ENCODE results near the gene SLC12A8.

The SLC12A8 gene

GRCh38 chr3:125052624-125053303 is 159.8 kb downstream of the SLC12A8 start:
- peak; percentile 57 for DNase-seq (ENCODE audit: low read depth)

- DNase-seq (ENCODE audit: low read depth), result peak; percentile 45
Observed at GRCh38 chr3:125051715-125052581, 160.6 kb downstream of the SLC12A8 start.

GRCh38 chr3:125051205-125051604 is 161.3 kb downstream of the SLC12A8 start:
- no peak for DNase-seq (ENCODE audit: low read depth)

- peak; percentile 40 for DNase-seq (ENCODE audit: low read depth)
Observed at GRCh38 chr3:125050488-125051090, 162.0 kb downstream of the SLC12A8 start.

GRCh38 chr3:125048282-125048681 is 164.3 kb downstream of the SLC12A8 start:
- no peak for DNase-seq (ENCODE audit: low read depth)

- peak; percentile 86 for DNase-seq (ENCODE audit: low read depth)
Observed at GRCh38 chr3:125045965-125046364, 166.6 kb downstream of the SLC12A8 start.

- peak; percentile 80 for DNase-seq (ENCODE audit: low read depth)
Observed at GRCh38 chr3:125045194-125045593, 167.4 kb downstream of the SLC12A8 start.

GRCh38 chr3:125043599-125044151 is 168.9 kb downstream of the SLC12A8 start:
- no peak for DNase-seq (ENCODE audit: low read depth)

- no peak for DNase-seq (ENCODE audit: low read depth)
Observed at GRCh38 chr3:125042725-125043406, 169.7 kb downstream of the SLC12A8 start.

GRCh38 chr3:125039131-125040100 is 173.1 kb downstream of the SLC12A8 start:
- no peak for DNase-seq (ENCODE audit: low read depth)

- DNase-seq (ENCODE audit: low read depth), result peak; percentile 86
Observed at GRCh38 chr3:125037498-125038150, 174.9 kb downstream of the SLC12A8 start.

GRCh38 chr3:125035217-125035616 is 177.3 kb downstream of the SLC12A8 start:
- no peak for DNase-seq (ENCODE audit: low read depth)

GRCh38 chr3:125033616-125034015 is 178.9 kb downstream of the SLC12A8 start:
- no peak for DNase-seq (ENCODE audit: low read depth)

GRCh38 chr3:125033135-125033534 is 179.4 kb downstream of the SLC12A8 start:
- no peak for DNase-seq (ENCODE audit: low read depth)

- no peak for DNase-seq (ENCODE audit: low read depth)
Observed at GRCh38 chr3:125032683-125033082, 179.9 kb downstream of the SLC12A8 start.

Measured in amniotic epithelial cell (primary cell).